HG02678 (cell line): Measurements from ENCODE around the gene NDST1.

Source experiments
- ATAC-seq: cut with Tn5 transposase; IDR thresholded peaks from one replicate; pipeline ENCODE4 v1.9.1; 2021; ENCODE audit warnings: mild to moderate bottlenecking, moderate library complexity; ENCODE audit not compliant: unreplicated experiment

Gene NDST1

GRCh38 chr5:150521939-150522503 lies 14.1 kb downstream of the NDST1 start:
- no peak for ATAC-seq

GRCh38 chr5:150522504-150523414 lies 14.8 kb downstream of the NDST1 start:
- ATAC-seq: no peak

- no peak for ATAC-seq
Measured at GRCh38 chr5:150523472-150524350, 15.8 kb downstream of the NDST1 start.

- no peak for ATAC-seq
Measured at GRCh38 chr5:150525163-150525562, 17.2 kb downstream of the NDST1 start.

GRCh38 chr5:150525781-150526180 lies 17.9 kb downstream of the NDST1 start:
- no peak for ATAC-seq

GRCh38 chr5:150527038-150527437 lies 19.1 kb downstream of the NDST1 start:
- no peak for ATAC-seq

- ATAC-seq: no peak
Measured at GRCh38 chr5:150527808-150528207, 19.9 kb downstream of the NDST1 start.

- no peak for ATAC-seq
Measured at GRCh38 chr5:150528924-150529546, 21.1 kb downstream of the NDST1 start.

- ATAC-seq: no peak
Measured at GRCh38 chr5:150529555-150529954, 21.6 kb downstream of the NDST1 start.

- no peak for ATAC-seq
Measured at GRCh38 chr5:150530423-150530822, 22.5 kb downstream of the NDST1 start.

GRCh38 chr5:150530951-150531588 lies 23.1 kb downstream of the NDST1 start:
- ATAC-seq: no peak

- ATAC-seq: no peak
Measured at GRCh38 chr5:150531686-150532085, 23.8 kb downstream of the NDST1 start.

GRCh38 chr5:150532151-150532550 lies 24.2 kb downstream of the NDST1 start:
- ATAC-seq: no peak

GRCh38 chr5:150532996-150533395 lies 25.1 kb downstream of the NDST1 start:
- no peak for ATAC-seq

GRCh38 chr5:150534811-150535210 lies 26.9 kb downstream of the NDST1 start:
- ATAC-seq: no peak

- no peak for ATAC-seq
Measured at GRCh38 chr5:150535611-150536010, 27.7 kb downstream of the NDST1 start.

- no peak for ATAC-seq
Measured at GRCh38 chr5:150538007-150538917, 30.3 kb downstream of the NDST1 start.

- no peak for ATAC-seq
Measured at GRCh38 chr5:150539206-150539605, 31.3 kb downstream of the NDST1 start.

GRCh38 chr5:150540042-150540441 lies 32.1 kb downstream of the NDST1 start:
- ATAC-seq: no peak
